HuH-7 (cell line): Measurements from ENCODE around the gene OGG1.

Source experiments
- DNase-seq: peaks from one replicate; pipeline ENCODE4 v3.0.0; 2011; ENCODE audit warnings: low spot score

The OGG1 gene

DNA sequence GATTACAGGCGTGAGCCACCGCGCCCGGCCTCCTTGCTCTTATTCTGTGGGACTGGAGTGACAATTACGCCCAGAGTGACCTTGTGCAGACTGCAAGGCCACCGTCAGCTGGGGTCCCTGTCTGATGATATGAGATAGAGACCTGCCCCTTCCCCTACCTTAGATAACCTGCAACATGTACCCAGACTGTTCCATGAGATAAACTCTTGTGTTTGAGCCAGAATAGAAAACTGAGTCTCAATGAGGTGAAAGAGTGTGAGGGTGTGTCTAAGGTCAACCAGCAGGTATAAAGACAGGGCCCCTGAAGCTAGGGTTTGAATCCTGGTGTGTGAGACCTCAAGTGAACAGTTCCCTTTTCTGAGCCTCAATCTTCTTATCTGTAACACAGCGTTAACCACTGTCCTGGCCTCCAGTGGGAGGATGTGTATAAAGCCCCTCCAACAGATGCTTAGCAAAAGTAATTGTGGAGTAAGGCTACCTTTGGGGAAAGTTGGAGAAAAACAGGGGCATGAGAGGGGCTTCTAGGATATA lies 36.5 kb downstream of the OGG1 start:
- no peak for DNase-seq

DNA sequence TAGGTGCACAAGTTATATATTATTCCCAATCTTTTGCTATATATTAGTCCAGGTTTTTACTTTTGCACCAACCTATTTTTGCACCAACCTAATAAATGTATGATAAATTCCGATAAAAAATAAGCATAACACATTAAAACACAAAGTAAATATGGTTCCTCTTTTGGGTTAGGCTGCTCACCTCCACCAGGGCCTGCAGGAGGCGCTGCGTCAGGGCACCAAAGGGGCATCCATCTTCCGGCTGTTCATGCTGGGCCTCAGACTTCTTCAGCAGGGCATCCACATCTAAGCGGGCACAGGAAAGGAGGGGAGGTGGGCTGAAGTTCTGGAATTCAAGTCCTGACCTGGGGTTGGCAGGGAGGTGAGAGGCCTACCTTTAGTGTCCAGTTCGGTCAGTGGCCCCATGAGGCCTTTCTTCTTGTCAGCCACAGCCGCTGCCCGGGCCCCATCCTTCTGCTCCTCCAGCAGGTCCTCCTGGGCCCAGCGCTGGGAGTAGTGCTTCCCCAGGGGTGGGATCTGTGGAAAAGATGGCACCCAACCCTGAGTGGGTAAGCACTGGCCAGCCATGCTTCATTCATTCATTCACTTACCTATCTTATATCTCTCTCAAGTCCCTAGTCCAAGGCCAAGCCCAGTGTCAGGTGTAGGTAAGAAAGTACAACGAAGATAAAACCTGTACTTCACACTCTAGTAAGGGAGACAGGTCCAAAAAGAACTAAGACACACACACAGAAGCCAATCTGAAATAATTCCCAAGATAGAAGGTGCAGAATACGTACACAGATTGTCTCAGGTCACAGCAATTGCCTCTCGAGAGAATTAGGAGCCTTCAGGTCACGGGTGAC lies 37.3 kb downstream of the OGG1 start:
- no peak for DNase-seq

GRCh38 chr3:9787714-9788113 lies 38.0 kb downstream of the OGG1 start:
- DNase-seq = no peak

DNA sequence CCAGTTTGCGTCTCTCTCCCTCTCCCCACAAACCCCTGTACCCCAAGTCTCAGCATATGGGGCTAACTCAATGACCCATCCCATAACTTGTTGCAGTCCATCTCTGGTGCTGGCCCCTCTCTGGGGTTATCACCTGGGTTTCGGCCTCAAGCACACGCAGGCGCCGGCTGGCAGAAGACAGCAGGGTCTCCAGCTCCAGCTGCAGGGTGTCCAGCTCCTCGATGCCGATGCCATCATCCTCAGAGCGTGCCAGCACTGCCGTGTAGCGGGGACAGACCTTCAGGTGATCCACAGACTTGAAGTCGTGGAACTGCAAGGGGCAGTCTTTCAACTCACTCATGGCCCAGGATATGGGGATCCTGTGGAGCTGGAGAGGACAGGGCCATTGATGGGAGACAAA lies 41.4 kb downstream of the OGG1 start:
- no peak for DNase-seq

DNA sequence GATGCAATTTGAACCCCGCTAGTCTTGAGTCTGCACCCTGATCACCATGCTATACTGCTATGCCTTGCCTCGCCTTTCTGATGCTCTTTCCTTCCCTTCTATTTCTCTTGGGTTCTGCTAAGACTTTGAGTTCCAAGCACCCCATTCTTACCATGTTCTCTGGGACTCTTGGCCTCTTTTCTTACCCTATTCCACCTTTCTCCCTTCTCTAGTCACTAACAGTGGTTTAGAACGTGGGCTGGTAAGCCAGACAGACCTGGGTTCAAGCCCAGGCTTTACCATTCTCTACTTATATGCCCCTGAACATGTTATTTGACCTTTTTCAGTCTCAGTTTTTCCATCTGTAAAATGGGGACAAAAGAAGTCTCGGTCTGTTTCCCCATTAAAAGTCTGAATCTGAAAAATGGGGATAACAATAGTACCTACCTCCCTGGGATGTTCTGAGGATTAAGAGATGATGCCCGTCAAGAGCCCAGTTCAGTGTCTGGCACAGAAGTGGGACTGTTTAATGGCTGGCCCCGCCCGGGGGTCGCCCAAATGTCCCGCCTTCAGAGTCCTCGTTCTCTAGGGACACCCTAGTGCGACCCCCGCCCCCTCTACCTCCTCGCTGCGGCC lies 42.1 kb downstream of the OGG1 start:
- no peak for DNase-seq

GRCh38 chr3:9792405-9793160 lies 42.8 kb downstream of the OGG1 start, which contains the start of the genes ARPC4 and TADA3:
Gene ARPC4 (plus strand): TSS chr3:9793082. CDS start chr3:9793122, 40 bp downstream.
Gene TADA3 (minus strand): TSS chr3:9792473. CDS start chr3:9791466, 1,007 bp downstream.
- peak; percentile 98 for DNase-seq

GRCh38 chr3:9793161-9793781 lies 43.5 kb downstream of the OGG1 start:
- DNase-seq = peak; percentile 43

DNA sequence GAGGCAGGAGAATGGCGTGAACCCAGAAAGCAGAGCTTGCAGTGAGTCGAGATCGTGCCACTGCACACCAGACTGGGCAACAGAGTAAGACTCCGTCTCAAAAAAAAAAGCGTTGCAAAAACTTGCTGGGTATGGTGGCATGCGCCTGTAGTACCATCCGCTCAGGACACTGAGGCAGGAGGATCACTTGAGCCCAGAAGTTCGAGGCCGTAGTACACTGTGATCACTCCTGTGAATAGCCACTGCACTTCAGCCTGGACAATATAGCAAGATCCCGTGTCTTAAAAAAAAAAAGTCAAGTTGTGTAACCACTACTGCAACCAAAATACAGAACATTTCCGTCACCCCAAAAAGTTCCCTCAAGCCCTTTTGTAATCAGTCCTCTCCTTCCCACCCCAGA lies 44.6 kb downstream of the OGG1 start:
- no peak for DNase-seq

- DNase-seq = no peak
Measured at GRCh38 chr3:9795207-9795606, 45.5 kb downstream of the OGG1 start.

GRCh38 chr3:9797196-9797945 lies 47.6 kb downstream of the OGG1 start:
- no peak for DNase-seq

- peak; percentile 47 for DNase-seq
Measured at GRCh38 chr3:9800529-9800928, 50.8 kb downstream of the OGG1 start.

DNA sequence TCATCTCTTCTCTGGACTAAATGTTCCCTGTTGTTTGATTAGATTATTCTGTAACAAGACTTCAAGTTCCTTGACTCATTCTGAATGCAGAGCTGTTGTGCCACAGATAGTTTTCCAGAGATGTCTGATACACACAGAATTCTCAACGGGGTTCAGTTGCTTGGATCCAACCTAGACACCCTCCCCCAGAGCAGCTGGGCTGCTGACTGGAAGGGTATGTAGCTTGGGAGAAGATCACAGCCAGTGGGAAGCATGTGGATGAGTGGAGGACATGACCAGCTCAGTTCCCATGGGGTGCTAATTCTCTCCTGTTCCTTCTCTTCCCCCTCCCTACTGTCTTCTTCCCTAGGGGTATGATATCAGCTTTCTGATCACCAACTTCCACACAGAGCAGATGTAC lies 53.7 kb downstream of the OGG1 start:
- DNase-seq = no peak

DNA sequence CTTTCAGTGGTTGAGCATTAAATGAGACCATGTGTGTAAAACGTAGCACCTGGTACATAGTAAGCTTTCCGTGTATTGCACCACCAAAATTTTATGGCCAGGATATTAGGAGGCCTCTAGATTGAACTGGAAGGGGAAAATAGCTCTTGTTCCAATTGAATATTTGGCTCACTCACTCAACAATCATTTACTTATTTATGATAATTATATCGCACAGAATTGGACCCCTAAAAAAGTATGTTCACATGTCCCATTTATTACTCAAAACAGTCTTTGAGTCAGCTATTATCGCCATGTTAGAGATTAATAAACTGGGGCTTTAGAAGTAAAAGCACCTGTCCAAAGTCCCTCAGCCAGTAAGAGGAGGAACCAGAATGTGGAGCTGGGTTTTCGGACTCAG lies 55.2 kb downstream of the OGG1 start:
- no peak for DNase-seq

- DNase-seq = no peak
Measured at GRCh38 chr3:9806137-9806536, 56.4 kb downstream of the OGG1 start.
